ENCODE measurements around the gene YBX3.

YBX3 gene

GRCh38 chr12:10672231-10672868 is 50.8 kb downstream of the YBX3 start:
- DNase-seq (ENCODE audit: low spot score) = no peak

GRCh38 chr12:10669533-10669932 is 53.6 kb downstream of the YBX3 start:
- DNase-seq (ENCODE audit: low spot score) = no peak
- no peak for FAIRE-seq

More at GRCh38 chr12:10672231-10672868, 50.8 kb downstream of the YBX3 start:
- FAIRE-seq = peak; percentile 72

GRCh38 chr12:10668526-10668925 is 54.6 kb downstream of the YBX3 start:
- FAIRE-seq = no peak

GRCh38 chr12:10667581-10667980 is 55.5 kb downstream of the YBX3 start:
- no peak for FAIRE-seq
- no peak for DNase-seq (ENCODE audit: low spot score)

More at GRCh38 chr12:10668526-10668925, 54.6 kb downstream of the YBX3 start:
- no peak for DNase-seq (ENCODE audit: low spot score)

- DNase-seq (ENCODE audit: low spot score) (no peak), FAIRE-seq (no peak)
Measured at GRCh38 chr12:10664499-10664898, 58.6 kb downstream of the YBX3 start.

GRCh38 chr12:10663869-10664268 is 59.3 kb downstream of the YBX3 start:
- DNase-seq (ENCODE audit: low spot score) (no peak), FAIRE-seq (no peak)

- DNase-seq (ENCODE audit: low spot score) (no peak), FAIRE-seq (no peak)
Measured at GRCh38 chr12:10661338-10661737, 61.8 kb downstream of the YBX3 start.

- no peak for DNase-seq (ENCODE audit: low spot score)
- no peak for FAIRE-seq
Measured at GRCh38 chr12:10654003-10654402, 69.1 kb downstream of the YBX3 start.

GRCh38 chr12:10652192-10652591 is 70.9 kb downstream of the YBX3 start:
- FAIRE-seq = no peak
- no peak for DNase-seq (ENCODE audit: low spot score)

Measured in urothelium cell line (cell line).